Upper lobe of right lung (tissue), 1 donor: Measurements from ENCODE around the gene ZNFX1. TPM values are rescaled to one million over a fixed set of nuclear protein-coding genes. Genes with fewer than 3 reads are reported as not detected.

ENCODE experiments used
- ATAC-seq: fragments of 200-7000 bp; cut with Tn5 transposase; one replicate; pipeline ENCODE4 v1.9.1; 2020; ENCODE audit warnings: mild to moderate bottlenecking, moderate library complexity
- DNase-seq: peaks from one replicate; pipeline ENCODE4 v3.0.0-alpha.2; 2020
- H3K27ac ChIP-seq: fragments of 200-600 bp; one replicate; pipeline ENCODE4 v1.8.0; 2022
- H3K27me3 ChIP-seq: fragments of 200-600 bp; one replicate; pipeline ENCODE4 v1.8.0; 2022; ENCODE audit warnings: mild to moderate bottlenecking
- H3K36me3 ChIP-seq: fragments of 200-600 bp; one replicate; pipeline ENCODE4 v1.8.0; 2022
- H3K4me1 ChIP-seq: fragments of 200-600 bp; one replicate; pipeline ENCODE4 v1.8.0; 2022
- H3K4me3 ChIP-seq: fragments of 200-600 bp; one replicate; pipeline ENCODE4 v1.8.0; 2022; ENCODE audit warnings: mild to moderate bottlenecking
- H3K9me3 ChIP-seq: fragments of 200-600 bp; one replicate; pipeline ENCODE4 v1.8.0; 2022
- CTCF ChIP-seq: fragments of 200-600 bp; IDR thresholded peaks from one replicate; pipeline ENCODE4 v1.8.0; 2022; ENCODE audit warnings: antibody characterized with exemption
- intact Hi-C: fragments of 100-400 bp; cut with DNase I; formaldehyde crosslinking; loops from one replicate; pipeline ENCODE4 v1.11.0; 2022
- total RNA-seq: library from RNA; stranded (reverse); fragmentation: NEBNext Ultra II Directional; extraction: Animal tissue kit (Norgen Biotek cat#: 25700); gene quantifications from one replicate; pipeline ENCODE4 v1.2.1, GENCODE V29; 2021
- donor health status: DM: no; HTN: yes; CAD: no; lungs with severe emphysema.

Gene ZNFX1
- total RNA-seq, 1 donor from 2014 or later = 54.4 TPM

GRCh38 chr20:49313283-49313682, 35.4 kb upstream of the ZNFX1 start:
- DNase-seq = no peak

GRCh38 chr20:49312661-49313060, 34.8 kb upstream of the ZNFX1 start:
- no peak overlapping the region for H3K27ac ChIP-seq
- H3K4me1 ChIP-seq = no peaks in the 10 kb centered on the region
- intact Hi-C loops = no loop called here
- H3K4me3 ChIP-seq = no peak overlapping the region
- no peaks in the 10 kb centered on the region for H3K9me3 ChIP-seq
- ATAC-seq (no peak), DNase-seq (no peak)
- peaks cover 11% of the 10 kb centered on the region for H3K27me3 ChIP-seq
- no peaks in the 10 kb centered on the region for H3K36me3 ChIP-seq
- no peak for TF ChIP-seq CTCF

More at GRCh38 chr20:49313283-49313682, 35.4 kb upstream of the ZNFX1 start:
- ATAC-seq = no peak
- intact Hi-C loops = no loop called here
- Histone ChIP-seq H3K27ac (no peak overlapping the region), H3K36me3 (no peaks in the 10 kb centered on the region), H3K27me3 (peaks cover 17% of the 10 kb centered on the region), H3K9me3 (no peaks in the 10 kb centered on the region), H3K4me3 (no peak overlapping the region), H3K4me1 (peaks cover 4% of the 10 kb centered on the region)
- no peak for TF ChIP-seq CTCF

- Histone ChIP-seq H3K36me3 (no peaks in the 10 kb centered on the region), H3K9me3 (no peaks in the 10 kb centered on the region), H3K27ac (no peak overlapping the region), H3K4me1 (no peaks in the 10 kb centered on the region), H3K4me3 (no peak overlapping the region), H3K27me3 (no peaks in the 10 kb centered on the region)
- TF ChIP-seq CTCF = no peak
- ATAC-seq (no peak), DNase-seq (no peak)
- intact Hi-C loops = no loop called here
Observed at GRCh38 chr20:49310705-49311104, 32.8 kb upstream of the ZNFX1 start.

GRCh38 chr20:49308875-49309274, 31.0 kb upstream of the ZNFX1 start:
- TF ChIP-seq CTCF = no peak
- no peak overlapping the region for H3K4me3 ChIP-seq
- no peaks in the 10 kb centered on the region for H3K27me3 ChIP-seq
- ATAC-seq (no peak), DNase-seq (no peak)
- no peaks in the 10 kb centered on the region for H3K9me3 ChIP-seq
- H3K4me1 ChIP-seq = no peaks in the 10 kb centered on the region
- H3K36me3 ChIP-seq = no peaks in the 10 kb centered on the region
- intact Hi-C loops = no loop called here
- no peak overlapping the region for H3K27ac ChIP-seq

GRCh38 chr20:49306903-49307620, 29.2 kb upstream of the ZNFX1 start:
- H3K27ac ChIP-seq = no peak overlapping the region
- no peak for DNase-seq
- intact Hi-C loops = no loop called here

More at GRCh38 chr20:49306903-49307620, 29.2 kb upstream of the ZNFX1 start:
- TF ChIP-seq CTCF = no peak
- no peak for ATAC-seq
- no peaks in the 10 kb centered on the region for H3K4me1 ChIP-seq
- H3K9me3 ChIP-seq = no peaks in the 10 kb centered on the region
- no peaks in the 10 kb centered on the region for H3K27me3 ChIP-seq
- no peaks in the 10 kb centered on the region for H3K36me3 ChIP-seq
- H3K4me3 ChIP-seq = no peak overlapping the region
